Lung microvascular endothelial cell (primary cell): ENCODE measurements around the gene NEK4. TPM values are rescaled to one million over a fixed set of nuclear protein-coding genes. Genes with fewer than 3 reads are reported as not detected.
A peak's percentile ranks its signal among the peaks of the same experiment; 100 is the strongest.
"Not testable (repeated sequence)": the region's sequence is repeated elsewhere in the genome, so short reads cannot be mapped to it uniquely, and the experiment has no call there.

Experiments
- DNase-seq, 2 donors: peaks; one replicate each; pipeline versions ENCODE4 v3.0.0 to v3.0.0-alpha.2; 2010; ENCODE audit warnings: low read depth in 2 of 2
- total RNA-seq: library from RNA; depleted of rRNA; stranded (reverse); fragments of >200 nt; gene quantifications from 2 replicates; pipeline ENCODE4 v1.2.1, GENCODE V29; 2014

The NEK4 gene
- total RNA-seq, 1 donor from 2014 or later, result 12.3 TPM

- no peak for DNase-seq
Observed at GRCh38 chr3:52779011-52779836, 8.5 kb upstream of the NEK4 start.

- DNase-seq, result no peak
Observed at GRCh38 chr3:52777959-52778805, 7.4 kb upstream of the NEK4 start.

GRCh38 chr3:52777127-52777958 lies 6.6 kb upstream of the NEK4 start, which contains the start of gene ITIH1:
Gene ITIH1, plus strand, starts transcription at chr3:52777599. Its CDS starts 17 bp downstream, at chr3:52777616.
- no peak for DNase-seq

GRCh38 chr3:52776486-52776885 lies 5.7 kb upstream of the NEK4 start:
- DNase-seq, result not testable (repeated sequence)

- no peak for DNase-seq
Observed at GRCh38 chr3:52775877-52776276, 5.1 kb upstream of the NEK4 start.

GRCh38 chr3:52774901-52775864 lies 4.4 kb upstream of the NEK4 start:
- DNase-seq, result peak in 1 of 2 donors; percentile 17

- no peak for DNase-seq
Observed at GRCh38 chr3:52774066-52774713, 3.5 kb upstream of the NEK4 start.

GRCh38 chr3:52773361-52774065 lies 2.8 kb upstream of the NEK4 start:
- no peak for DNase-seq

- no peak for DNase-seq
Observed at GRCh38 chr3:52771702-52772101, 962 bp upstream of the NEK4 start.

- no peak for DNase-seq
Observed at GRCh38 chr3:52771334-52771681, 568 bp upstream of the NEK4 start.

- DNase-seq, result no peak
Observed at GRCh38 chr3:52769786-52770455, 819 bp downstream of the NEK4 start.

GRCh38 chr3:52763466-52763865 lies 7.3 kb downstream of the NEK4 start:
- DNase-seq, result peak; percentile 22 to 27

GRCh38 chr3:52756141-52756540 lies 14.6 kb downstream of the NEK4 start:
- DNase-seq, result no peak

GRCh38 chr3:52754373-52754772 lies 16.4 kb downstream of the NEK4 start:
- no peak for DNase-seq

- no peak for DNase-seq
Observed at GRCh38 chr3:52752045-52752660, 18.6 kb downstream of the NEK4 start.

- no peak for DNase-seq
Observed at GRCh38 chr3:52743721-52744120, 27.0 kb downstream of the NEK4 start.

- no peak for DNase-seq
Observed at GRCh38 chr3:52743152-52743551, 27.6 kb downstream of the NEK4 start.

- peak; percentile 58 to 71 for DNase-seq
Observed at GRCh38 chr3:52742418-52743041, 28.2 kb downstream of the NEK4 start.
